ENCODE measurements around the gene DNAI1.

- TF ChIP-seq CTCF (conservative IDR thresholded peaks at IDR 0.05; ENCODE audit: low read depth, low read length): no peak
- TF ChIP-seq NFE2L2 (IDR thresholded peaks at IDR 0.05; ENCODE audit: low read depth, low read length): no peak
- TF ChIP-seq, protein P1, sequence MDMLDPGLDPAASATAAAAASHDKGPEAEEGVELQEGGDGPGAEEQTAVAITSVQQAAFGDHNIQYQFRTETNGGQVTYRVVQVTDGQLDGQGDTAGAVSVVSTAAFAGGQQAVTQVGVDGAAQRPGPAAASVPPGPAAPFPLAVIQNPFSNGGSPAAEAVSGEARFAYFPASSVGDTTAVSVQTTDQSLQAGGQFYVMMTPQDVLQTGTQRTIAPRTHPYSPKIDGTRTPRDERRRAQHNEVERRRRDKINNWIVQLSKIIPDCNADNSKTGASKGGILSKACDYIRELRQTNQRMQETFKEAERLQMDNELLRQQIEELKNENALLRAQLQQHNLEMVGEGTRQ (IDR thresholded peaks at IDR 0.05; ENCODE audit: low read depth, low read length): no peak
- no peak for TF ChIP-seq POLR2A (IDR thresholded peaks at IDR 0.05; ENCODE audit: low read depth, low read length)
- no peak for TF ChIP-seq MAFK (IDR thresholded peaks at IDR 0.05; ENCODE audit: low read depth, low read length)
- TF ChIP-seq RAD21 (IDR thresholded peaks at IDR 0.05; ENCODE audit: low read length): no peak
These were observed 15.8 kb upstream of the DNAI1 start for GRCh38 chr9:34442770-34443169.

All from IMR-90 (cell line).